H1 (cell line): Measurements from ENCODE around the gene RFX3. TPM values are rescaled to one million over a fixed set of nuclear protein-coding genes. Genes with fewer than 3 reads are reported as not detected.

Source experiments
- CTCF ChIA-PET: fragments of 300-600 bp; sonication (Branson Sonifier 250); formaldehyde crosslinking; loops from one replicate; lab custom pipeline; 2021; ENCODE audit not compliant: partially characterized antibody; lab: Charles Lee
- POLR2A ChIA-PET: fragments of 300-600 bp; sonication (Branson Sonifier 250); formaldehyde crosslinking; loops from one replicate; lab custom pipeline; 2021; ENCODE audit warnings: inconsistent platforms; ENCODE audit not compliant: partially characterized antibody; lab: Charles Lee
- DNase-seq, 2 experiments: peaks; one replicate each; pipeline versions ENCODE4 v3.0.0 to v3.0.0-alpha.2; 2010 to 2022; ENCODE audit warnings: low spot score in 2 of 2, low read depth in 1 of 2, mixed read lengths in 1 of 2
- FAIRE-seq: peaks from 2 replicates; lab custom pipeline; 2011; peaks lifted over from hg19 to GRCh38; lab: Jason Lieb, UNC
- H2AFZ ChIP-seq: 2 replicates; pipeline ENCODE4 v1.8.1; 2012; ENCODE audit warnings: low read length, inconsistent platforms
- H2AK5ac ChIP-seq: 2 replicates; pipeline ENCODE4 v1.6.1; 2013; ENCODE audit warnings: low read depth, low read length
- H2BK120ac ChIP-seq: replicated peaks from 2 replicates; pipeline ENCODE3; 2013; ENCODE audit warnings: low read depth, low read length, inconsistent platforms
- H2BK12ac ChIP-seq: 2 replicates; pipeline ENCODE4 v1.6.1; 2013; ENCODE audit warnings: low read depth, low read length
- H2BK15ac ChIP-seq: 2 replicates; pipeline ENCODE4 v1.6.1; 2013; ENCODE audit warnings: low read length
- H2BK20ac ChIP-seq: 2 replicates; pipeline ENCODE4 v1.6.1; 2013; ENCODE audit warnings: low read length
- H2BK5ac ChIP-seq: 2 replicates; pipeline ENCODE4 v1.6.1; 2013; ENCODE audit warnings: low read depth, low read length
- H3K14ac ChIP-seq: 2 replicates; pipeline ENCODE4 v1.6.1; 2013; ENCODE audit warnings: inconsistent platforms; ENCODE audit not compliant: insufficient read length
- H3K18ac ChIP-seq: 2 replicates; pipeline ENCODE4 v1.6.1; 2013; ENCODE audit warnings: low read length; ENCODE audit errors: extremely low read depth
- H3K23ac ChIP-seq: 2 replicates; pipeline ENCODE4 v1.6.1; 2013; ENCODE audit warnings: inconsistent platforms; ENCODE audit not compliant: insufficient read length
- H3K23me2 ChIP-seq: 2 replicates; pipeline ENCODE4 v1.6.1; 2013; ENCODE audit warnings: low read depth, low read length
- H3K27ac ChIP-seq: 2 replicates; pipeline ENCODE4 v1.6.1; 2011; ENCODE audit warnings: low read depth, low read length, inconsistent platforms
- H3K27me3 ChIP-seq, 4 experiments: replicated peaks in 1 of 4; 1 replicate in 1 of 4; 2 replicates in 3 of 4; pipeline versions ENCODE4 v1.6.1 to v1.8.1; 2011 to 2013; ENCODE audit warnings: low read length in 3 of 4, mild to moderate bottlenecking in 3 of 4, inconsistent platforms in 2 of 4, mixed read lengths in 2 of 4, moderate library complexity in 1 of 4; ENCODE audit not compliant: control insufficient read depth in 3 of 4, insufficient read depth in 3 of 4; ENCODE audit errors: extremely low read depth in 1 of 4
- H3K36me3 ChIP-seq, 4 experiments: 2 replicates each; pipeline versions ENCODE4 v1.6.1 to v1.8.1; 2011 to 2013; ENCODE audit warnings: mild to moderate bottlenecking in 4 of 4, low read length in 3 of 4, moderate library complexity in 2 of 4, control low read depth in 1 of 4, inconsistent platforms in 1 of 4; ENCODE audit not compliant: insufficient read depth in 4 of 4, control insufficient read depth in 2 of 4
- H3K4ac ChIP-seq: replicated peaks from 2 replicates; pipeline ENCODE3; 2013; ENCODE audit warnings: low read length, low read depth, mixed read lengths, inconsistent platforms; ENCODE audit not compliant: insufficient read length
- H3K4me1 ChIP-seq, 4 experiments: replicated peaks in 1 of 4; 1 replicate in 1 of 4; 2 replicates in 3 of 4; pipeline versions ENCODE4 v1.6.1 to v1.8.1; 2011 to 2013; ENCODE audit warnings: low read length in 3 of 4, inconsistent platforms in 2 of 4, mixed read lengths in 1 of 4; ENCODE audit not compliant: insufficient read depth in 4 of 4, control insufficient read depth in 3 of 4
- H3K4me2 ChIP-seq, 2 experiments: 2 replicates each; pipeline versions ENCODE4 v1.6.1 to v1.8.1; 2011 to 2013; ENCODE audit warnings: low read depth in 2 of 2, low read length in 2 of 2, control low read depth in 1 of 2, inconsistent platforms in 1 of 2, mild to moderate bottlenecking in 1 of 2; ENCODE audit not compliant: insufficient read depth in 1 of 2
- H3K4me3 ChIP-seq, 4 experiments: fragments of 200-600, 300-600 bp in 1 of 4; sonication (generic), shearing (Covaris generic), sonication (Bioruptor Twin) in 1 of 4; 2 replicates each; pipeline versions ENCODE4 v1.5.1 to v1.8.1; 2011 to 2016; ENCODE audit warnings: low read length in 4 of 4, low read depth in 3 of 4, control low read depth in 2 of 4, inconsistent platforms in 2 of 4, mild to moderate bottlenecking in 2 of 4, mixed read lengths in 1 of 4, moderate library complexity in 1 of 4; ENCODE audit not compliant: insufficient read depth in 2 of 4; ENCODE audit errors: extremely low read depth in 1 of 4
- H3K56ac ChIP-seq: replicated peaks from 2 replicates; pipeline ENCODE3; 2013; ENCODE audit warnings: low read depth, mild to moderate bottlenecking, mixed read lengths, low read length, inconsistent platforms; ENCODE audit not compliant: insufficient read length
- H3K79me1 ChIP-seq: 2 replicates; pipeline ENCODE4 v1.6.1; 2013; ENCODE audit warnings: low read depth, low read length, control low read depth
- H3K79me2 ChIP-seq, 2 experiments: 2 replicates each; pipeline versions ENCODE4 v1.6.1 to v1.8.1; 2012 to 2013; ENCODE audit warnings: low read length in 2 of 2, mild to moderate bottlenecking in 2 of 2, inconsistent platforms in 1 of 2; ENCODE audit not compliant: insufficient read depth in 2 of 2, control insufficient read depth in 1 of 2
- H3K9ac ChIP-seq, 4 experiments: replicated peaks in 1 of 4; 1 replicate in 1 of 4; 2 replicates in 3 of 4; pipeline versions ENCODE4 v1.6.1 to v1.8.1; 2011 to 2013; ENCODE audit warnings: low read depth in 3 of 4, low read length in 3 of 4, control low read depth in 2 of 4, mild to moderate bottlenecking in 2 of 4, moderate library complexity in 2 of 4, inconsistent platforms in 1 of 4; ENCODE audit errors: extremely low read depth in 1 of 4
- H3K9me3 ChIP-seq, 2 experiments: 2 replicates each; pipeline versions ENCODE4 v1.6.1 to v1.8.1; 2012 to 2013; ENCODE audit warnings: mild to moderate bottlenecking in 2 of 2, moderate library complexity in 2 of 2, control low read depth in 1 of 2, inconsistent platforms in 1 of 2, low read depth in 1 of 2, low read length in 1 of 2, mixed read lengths in 1 of 2; ENCODE audit not compliant: insufficient read depth in 2 of 2
- H4K20me1 ChIP-seq, 2 experiments: replicated peaks in 1 of 2; 2 replicates each; pipeline versions ENCODE3 to v1.8.1; 2011 to 2013; ENCODE audit warnings: inconsistent platforms in 2 of 2, low read length in 2 of 2, mild to moderate bottlenecking in 1 of 2; ENCODE audit not compliant: insufficient read depth in 2 of 2, control insufficient read depth in 1 of 2
- H4K5ac ChIP-seq: 2 replicates; pipeline ENCODE4 v1.6.1; 2013; ENCODE audit warnings: low read length, low read depth, mixed read lengths, inconsistent platforms; ENCODE audit not compliant: insufficient read length
- H4K8ac ChIP-seq: 2 replicates; pipeline ENCODE4 v1.8.0; 2013; ENCODE audit warnings: mild to moderate bottlenecking, moderate library complexity, low read length, inconsistent platforms; ENCODE audit not compliant: insufficient read depth; ENCODE audit errors: extremely low read depth
- H4K91ac ChIP-seq: replicated peaks from 2 replicates; pipeline ENCODE3; 2013; ENCODE audit warnings: low read length, mixed read lengths, inconsistent platforms; ENCODE audit not compliant: insufficient read length
- CBX5 ChIP-seq: fragments of 300-800, 300-1000 bp; sonication (generic); IDR thresholded peaks from 2 replicates; pipeline ENCODE4 v1.7.1; 2016; ENCODE audit warnings: antibody characterized with exemption, low read length, low read depth
- NANOG ChIP-seq: IDR thresholded peaks from 2 replicates; pipeline ENCODE4 v1.6.1; 2011; ENCODE audit warnings: low read length, low read depth, mild to moderate bottlenecking, inconsistent platforms; ENCODE audit not compliant: insufficient read depth, poor library complexity, severe bottlenecking
- SP2 ChIP-seq: IDR thresholded peaks from 2 replicates; pipeline ENCODE4 v1.6.1; 2012; ENCODE audit warnings: mild to moderate bottlenecking, low read length, inconsistent platforms
- WGBS, 2 experiments: shearing (Covaris generic) in 1 of 2; methylation state at CpG; one replicate each; pipeline versions ENCODE4 v1.1.6 to v1.1.7; 2013 to 2015; ENCODE audit warnings: low lambda C conversion rate in 2 of 2, mixed read lengths in 2 of 2, inconsistent platforms in 1 of 2, low coverage in 1 of 2, missing lambda C conversion rate in 1 of 2; ENCODE audit not compliant: insufficient replicate concordance in 2 of 2, insufficient coverage in 1 of 2, insufficient read length in 1 of 2; ENCODE audit errors: extremely low coverage in 1 of 2, missing lambda C conversion rate in 1 of 2; 5-methylcytosine and 5-hydroxymethylcytosine counted together
- polyA plus RNA-seq, 7 experiments: library from polyadenylated mRNA; depleted of rRNA in 3 of 7; stranded (reverse) in 5 of 7; unstranded in 2 of 7; fragments of >200 nt in 5 of 7; fragments of 200-250 nt in 2 of 7; gene quantifications; 1 replicate in 5 of 7; 2 replicates in 1 of 7; 4 replicates in 1 of 7; pipeline versions ENCODE4 v1.2.1 to v1.2.3, GENCODE V29; 2011 to 2013; ENCODE audit warnings: missing spikeins in 2 of 7, mixed read lengths in 2 of 7
- total RNA-seq: library from RNA; stranded (reverse); fragmentation: NEBNext Ultra II Directional; extraction: Animal tissue kit (Norgen Biotek cat#: 25700); gene quantifications from 2 replicates; pipeline ENCODE4 v1.2.1, GENCODE V29; 2021

RFX3 gene
- total and polyA plus RNA-seq, 2 of the 8 experiments (the other 6 are each of a cell fraction or from before 2014, with no cell fraction given) = 4.9 to 22.6 TPM

- H2BK15ac ChIP-seq = no peak overlapping the region
- no peak overlapping the region for H3K27ac ChIP-seq
- no peak overlapping the region for H3K18ac ChIP-seq
- ChIA-PET POLR2A (no interaction called here), CTCF (interaction anchor here (0.9 to 2.6 kb wide), 2 partner anchors 93 to 203 kb away, joined by 3 to 11 read pairs; no protein-coding TSS in a partner anchor)
- no peaks in the 10 kb centered on the region for H3K9me3 ChIP-seq
- no peaks in the 10 kb centered on the region for H3K36me3 ChIP-seq
- H3K14ac ChIP-seq = no peak overlapping the region
- no peak overlapping the region for H4K8ac ChIP-seq
- no peak overlapping the region for H3K4ac ChIP-seq
- H2BK20ac ChIP-seq = no peak overlapping the region
- FAIRE-seq = no peak
- 95% methylated on average over 4 of the region's 4 CpGs; no CpG with 5 or more reads in 1 of the 2 experiments for WGBS, 2 experiments
- no peak overlapping the region for H3K4me2 ChIP-seq
- H3K23ac ChIP-seq = no peak overlapping the region
- H3K79me1 ChIP-seq = no peaks in the 10 kb centered on the region
- H4K91ac ChIP-seq = no peak overlapping the region
- H3K4me1 ChIP-seq = peaks cover 0 to 5% (median 2%) of the 10 kb centered on the region in 4 experiments; a peak in 4 of 7 replicates
- no peak overlapping the region for H2BK120ac ChIP-seq
- H2BK5ac ChIP-seq = no peak overlapping the region
- H2BK12ac ChIP-seq = no peak overlapping the region
- H3K79me2 ChIP-seq = no peaks in the 10 kb centered on the region
- no peak for DNase-seq
- H4K20me1 ChIP-seq = no peaks in the 10 kb centered on the region
- no peaks in the 10 kb centered on the region for H3K23me2 ChIP-seq
- no peak overlapping the region for H3K4me3 ChIP-seq
- H2AK5ac ChIP-seq = no peak overlapping the region
- H2AFZ ChIP-seq = no peak overlapping the region
- no peak overlapping the region for H4K5ac ChIP-seq
- H3K9ac ChIP-seq = no peak overlapping the region
- TF ChIP-seq NANOG (no peak), SP2 (no peak), CBX5 (no peak)
- no peaks in the 10 kb centered on the region for H3K27me3 ChIP-seq
- no peak overlapping the region for H3K56ac ChIP-seq
Measured at GRCh38 chr9:3238236-3238635, 287.6 kb downstream of the RFX3 start.
